HepG2 (cell line): ENCODE measurements around the gene GPBAR1. TPM values are rescaled to one million over a fixed set of nuclear protein-coding genes. Genes with fewer than 3 reads are reported as not detected.

Experiments
- AKNA ChIP-seq: sonication (generic); formaldehyde crosslinking; IDR thresholded peaks from 2 replicates; pipeline ENCODE4 v1.4.0; 2020; ENCODE audit warnings: missing genetic modification reagents, borderline replicate concordance
- POLR2G ChIP-seq: fragments of 200-400 bp; formaldehyde crosslinking; IDR thresholded peaks from 2 replicates; pipeline ENCODE4 v1.6.1; 2018; ENCODE audit warnings: mild to moderate bottlenecking, low read depth, low read length, moderate library complexity
- RBFOX2 ChIP-seq: fragments of 200-400 bp; formaldehyde crosslinking; IDR thresholded peaks from 2 replicates; pipeline ENCODE4 v1.6.1; 2017; ENCODE audit warnings: low read depth, mild to moderate bottlenecking, low read length
- TIGD3 ChIP-seq: sonication (generic); formaldehyde crosslinking; IDR thresholded peaks from 2 replicates; pipeline ENCODE4 v1.5.1; 2020; ENCODE audit warnings: mild to moderate bottlenecking, missing genetic modification reagents, borderline replicate concordance
- ZNF329 ChIP-seq: sonication (generic); formaldehyde crosslinking; IDR thresholded peaks from 2 replicates; pipeline ENCODE4 v1.9.0; 2021; ENCODE audit warnings: low read depth, mild to moderate bottlenecking, missing genetic modification reagents
- ZNF768 ChIP-seq: sonication (generic); formaldehyde crosslinking; IDR thresholded peaks from 2 replicates; pipeline ENCODE4 v1.4.0; 2020; ENCODE audit warnings: missing genetic modification reagents
- ZNF839 ChIP-seq: sonication (generic); formaldehyde crosslinking; IDR thresholded peaks from 2 replicates; pipeline ENCODE4 v1.4.0; 2020; ENCODE audit warnings: missing genetic modification reagents, mild to moderate bottlenecking, borderline replicate concordance
- polyA plus RNA-seq, 8 experiments: library from polyadenylated mRNA; depleted of rRNA in 3 of 8; stranded (reverse) in 7 of 8; unstranded in 1 of 8; fragments of >200 nt; fragmentation: Illumina TruSeq in 4 of 8; extraction: Trizol in 4 of 8; gene quantifications; 2 replicates each; pipeline versions ENCODE4 v1.2.1 to v1.2.3, GENCODE V29; 2011 to 2016; ENCODE audit warnings: low read depth in 4 of 8, missing spikeins in 1 of 8, mixed read lengths in 1 of 8; ENCODE audit not compliant: insufficient read depth in 1 of 8
- total RNA-seq, 5 experiments: library from RNA; depleted of rRNA; stranded (reverse); fragments of >200 nt; fragmentation: Illumina TruSeq; extraction: Trizol; gene quantifications; 2 replicates each; pipeline ENCODE4 v1.2.3, GENCODE V29; 2016; ENCODE audit warnings: low read depth in 1 of 5

Gene GPBAR1
- total and polyA plus RNA-seq, 2 of the 13 experiments (the other 11 are each of a cell fraction or from before 2014, with no cell fraction given) = 0.05 to 0.09 TPM

GRCh38 chr2:218262631-218263586 lies 2.1 kb downstream of the GPBAR1 start (continued):
- no peak for TF ChIP-seq TIGD3
- no peak for TF ChIP-seq ZNF839 (CRISPR knock-in tag)
- TF ChIP-seq POLR2G = peak; percentile 20; the same call in 1 of the 2 replicates
- TF ChIP-seq ZNF768 = peak; percentile 23; the same call in 1 of the 2 replicates
- TF ChIP-seq ZNF329 (CRISPR knock-in tag) = no peak
- peak; percentile 81 for TF ChIP-seq RBFOX2
- no peak for TF ChIP-seq AKNA (CRISPR knock-in tag)
